Sciatic nerve (tissue), 2 donors: ENCODE results near the gene S100A10. TPM values are rescaled to one million over a fixed set of nuclear protein-coding genes. Genes with fewer than 3 reads are reported as not detected.

ENCODE experiments used
- ATAC-seq: fragments of 200-7000 bp; cut with Tn5 transposase; one replicate; pipeline ENCODE4 v1.9.1; 2020; ENCODE audit warnings: mild to moderate bottlenecking, moderate library complexity
- DNase-seq: peaks from one replicate; pipeline ENCODE4 v3.0.0-alpha.2; 2020; ENCODE audit warnings: low spot score
- intact Hi-C: fragments of 100-400 bp; cut with DNase I; formaldehyde crosslinking; loops from one replicate; pipeline ENCODE4 v1.14.2; 2022
- total RNA-seq: library from RNA; stranded (reverse); fragmentation: NEBNext Ultra II Directional; extraction: Animal tissue kit (Norgen Biotek cat#: 25700); gene quantifications from one replicate; pipeline ENCODE4 v1.2.1, GENCODE V29; 2021
- donor health status: DM: no; HTN: no; CAD: no.
- donor health status: DM: no; HTN: no; CAD: no.

S100A10 gene
- 550 TPM for total RNA-seq

- DNase-seq (peak; percentile 89), ATAC-seq (peak; percentile 84)
- intact Hi-C loops, result no loop called here
Observed at GRCh38 chr1:151993734-151994496, at the start of gene S100A10. TSS of gene S100A10 (minus strand) at chr1:151993859. CDS start at chr1:151986230, 7,629 bp downstream.

- DNase-seq, result no peak
- intact Hi-C loops, result no loop called here
- ATAC-seq, result no peak
Observed at GRCh38 chr1:152042030-152042429, 48.4 kb upstream of the S100A10 start.

GRCh38 chr1:152039886-152040285 lies 46.2 kb upstream of the S100A10 start:
- ATAC-seq, result no peak
- intact Hi-C loops, result no loop called here

GRCh38 chr1:152039461-152039860 lies 45.8 kb upstream of the S100A10 start:
- ATAC-seq (no peak), DNase-seq (no peak)
- intact Hi-C loops, result no loop called here

More at GRCh38 chr1:152039886-152040285, 46.2 kb upstream of the S100A10 start:
- DNase-seq, result no peak

GRCh38 chr1:152038871-152039270 lies 45.2 kb upstream of the S100A10 start:
- DNase-seq (no peak), ATAC-seq (no peak)
- intact Hi-C loops, result no loop called here

GRCh38 chr1:152036267-152037216 lies 42.9 kb upstream of the S100A10 start, which contains the start of gene S100A11:
TSS of gene S100A11 (minus strand) at chr1:152037004. CDS start at chr1:152036915, 89 bp downstream.
- DNase-seq, result peak; percentile 95
- intact Hi-C loops, result no loop called here
- ATAC-seq, result peak; percentile 97

GRCh38 chr1:152035539-152036266 lies 42.0 kb upstream of the S100A10 start:
- peak; percentile 57 for ATAC-seq

GRCh38 chr1:152034654-152035538 lies 41.2 kb upstream of the S100A10 start:
- ATAC-seq (peak; percentile 20), DNase-seq (peak; percentile 66)
- intact Hi-C loops, result no loop called here

More at GRCh38 chr1:152035539-152036266, 42.0 kb upstream of the S100A10 start:
- DNase-seq, result no peak
- intact Hi-C loops, result no loop called here

GRCh38 chr1:152034324-152034653 lies 40.6 kb upstream of the S100A10 start:
- intact Hi-C loops, result no loop called here
- no peak for DNase-seq
- ATAC-seq, result no peak

GRCh38 chr1:152029929-152030211 lies 36.2 kb upstream of the S100A10 start:
- intact Hi-C loops, result no loop called here
- no peak for ATAC-seq

GRCh38 chr1:152029144-152029928 lies 35.7 kb upstream of the S100A10 start:
- intact Hi-C loops, result no loop called here
- DNase-seq, result no peak
- ATAC-seq, result no peak

More at GRCh38 chr1:152029929-152030211, 36.2 kb upstream of the S100A10 start:
- no peak for DNase-seq

GRCh38 chr1:152026895-152027294 lies 33.2 kb upstream of the S100A10 start:
- no peak for ATAC-seq
- intact Hi-C loops, result no loop called here
- DNase-seq, result no peak

- DNase-seq, result no peak
- intact Hi-C loops, result no loop called here
- no peak for ATAC-seq
Observed at GRCh38 chr1:152024223-152024622, 30.6 kb upstream of the S100A10 start.

GRCh38 chr1:152023221-152023620 lies 29.6 kb upstream of the S100A10 start:
- intact Hi-C loops, result no loop called here
- DNase-seq (no peak), ATAC-seq (no peak)

- no peak for DNase-seq
- intact Hi-C loops, result no loop called here
- no peak for ATAC-seq
Observed at GRCh38 chr1:152022474-152022873, 28.8 kb upstream of the S100A10 start.

GRCh38 chr1:152021569-152021968 lies 27.9 kb upstream of the S100A10 start:
- intact Hi-C loops, result no loop called here
- ATAC-seq (no peak), DNase-seq (no peak)

- intact Hi-C loops, result no loop called here
- no peak for DNase-seq
- no peak for ATAC-seq
Observed at GRCh38 chr1:152020849-152021248, 27.2 kb upstream of the S100A10 start.

GRCh38 chr1:152018537-152018936 lies 24.9 kb upstream of the S100A10 start:
- no peak for ATAC-seq
- intact Hi-C loops, result no loop called here
- no peak for DNase-seq
